ENCODE data around the gene PCDHB14. TPM values are rescaled to one million over a fixed set of nuclear protein-coding genes. Genes with fewer than 3 reads are reported as not detected.
"Not testable (repeated sequence)": the region's sequence is repeated elsewhere in the genome, so short reads cannot be mapped to it uniquely, and the experiment has no call there.

Gene PCDHB14
- polyA plus RNA-seq, result under 1 TPM; 0.67 to 0.88 TPM

GRCh38 chr5:141223112-141223783, at the start of gene PCDHB14:
Gene PCDHB14 (plus strand): TSS chr5:141223343. CDS start chr5:141223506, 163 bp downstream.
- Histone ChIP-seq H3K4me1 (ENCODE audit: control insufficient read depth in 2 of 2, insufficient read depth in 2 of 2, low read length in 1 of 2) (no peaks in the 10 kb centered on the region), H3K27ac (ENCODE audit: low read depth in 2 of 2, low read length in 1 of 2) (no peak within 1 kb of the TSS), H3K9me3 (ENCODE audit: control insufficient read depth in 2 of 2, insufficient read depth in 1 of 2, low read depth in 1 of 2, low read length in 1 of 2) (peaks cover 8 to 19% of the 10 kb centered on the region in 2 donors), H3K27me3 (ENCODE audit: control insufficient read depth in 1 of 2, insufficient read depth in 2 of 2, low read length in 2 of 2) (no peaks in the 10 kb centered on the region), H3K36me3 (ENCODE audit: control insufficient read depth in 2 of 2, insufficient read depth in 2 of 2, low read length in 1 of 2) (no peaks in the 10 kb centered on the region), H3K4me3 (ENCODE audit: low read depth in 1 of 2, low read length in 2 of 2) (peak within 1 kb of the TSS in 1 of 2 donors; percentile 18)
- WGBS, 2 donors, result 25 to 27% methylated on average over 15 of the region's 15 CpGs

- H3K4me1 ChIP-seq (ENCODE audit: control insufficient read depth in 2 of 2, insufficient read depth in 2 of 2, low read length in 1 of 2); H3K27ac ChIP-seq (ENCODE audit: low read depth in 2 of 2, low read length in 1 of 2); H3K36me3 ChIP-seq (ENCODE audit: control insufficient read depth in 2 of 2, insufficient read depth in 2 of 2, low read length in 1 of 2); H3K4me3 ChIP-seq (ENCODE audit: low read depth in 1 of 2, low read length in 2 of 2); H3K27me3 ChIP-seq (ENCODE audit: control insufficient read depth in 1 of 2, insufficient read depth in 2 of 2, low read length in 2 of 2): not testable (repeated sequence)
- WGBS, 2 donors, result 46 to 54% methylated on average over 67 to 79 of the region's 79 CpGs
- peaks cover 11 to 20% of the 10 kb centered on the region in 2 donors for H3K9me3 ChIP-seq (ENCODE audit: control insufficient read depth in 2 of 2, insufficient read depth in 1 of 2, low read depth in 1 of 2, low read length in 1 of 2)
These were observed 48.6 kb upstream of the PCDHB14 start for GRCh38 chr5:141174291-141175104.

GRCh38 chr5:141175933-141176332, 47.2 kb upstream of the PCDHB14 start:
- no peaks in the 10 kb centered on the region for H3K4me1 ChIP-seq (ENCODE audit: control insufficient read depth in 2 of 2, insufficient read depth in 2 of 2, low read length in 1 of 2)
- 47 to 62% methylated on average over 1 of the region's 1 CpG for WGBS, 2 donors
- H3K27ac ChIP-seq (ENCODE audit: low read depth in 2 of 2, low read length in 1 of 2), result no peak overlapping the region
- no peaks in the 10 kb centered on the region for H3K27me3 ChIP-seq (ENCODE audit: control insufficient read depth in 1 of 2, insufficient read depth in 2 of 2, low read length in 2 of 2)
- H3K9me3 ChIP-seq (ENCODE audit: control insufficient read depth in 2 of 2, insufficient read depth in 1 of 2, low read depth in 1 of 2, low read length in 1 of 2), result peaks cover 13 to 24% of the 10 kb centered on the region in 2 donors
- H3K36me3 ChIP-seq (ENCODE audit: control insufficient read depth in 2 of 2, insufficient read depth in 2 of 2, low read length in 1 of 2), result no peaks in the 10 kb centered on the region
- no peak overlapping the region for H3K4me3 ChIP-seq (ENCODE audit: low read depth in 1 of 2, low read length in 2 of 2)

- WGBS, 2 donors, result 28 to 31% methylated on average over 14 to 16 of the region's 18 CpGs
- H3K4me1 ChIP-seq (ENCODE audit: control insufficient read depth in 2 of 2, insufficient read depth in 2 of 2, low read length in 1 of 2); H3K27me3 ChIP-seq (ENCODE audit: control insufficient read depth in 1 of 2, insufficient read depth in 2 of 2, low read length in 2 of 2); H3K36me3 ChIP-seq (ENCODE audit: control insufficient read depth in 2 of 2, insufficient read depth in 2 of 2, low read length in 1 of 2); H3K27ac ChIP-seq (ENCODE audit: low read depth in 2 of 2, low read length in 1 of 2); H3K4me3 ChIP-seq (ENCODE audit: low read depth in 1 of 2, low read length in 2 of 2): not testable (repeated sequence)
- H3K9me3 ChIP-seq (ENCODE audit: control insufficient read depth in 2 of 2, insufficient read depth in 1 of 2, low read depth in 1 of 2, low read length in 1 of 2), result peaks cover 15 to 30% of the 10 kb centered on the region in 2 donors
These were observed 45.5 kb upstream of the PCDHB14 start, which contains the start of gene PCDHB8 for GRCh38 chr5:141177577-141178191. Gene PCDHB8 (plus strand): TSS chr5:141177790. CDS start chr5:141178035, 245 bp downstream.

- H3K4me1 ChIP-seq (ENCODE audit: control insufficient read depth in 2 of 2, insufficient read depth in 2 of 2, low read length in 1 of 2); H3K27ac ChIP-seq (ENCODE audit: low read depth in 2 of 2, low read length in 1 of 2); H3K36me3 ChIP-seq (ENCODE audit: control insufficient read depth in 2 of 2, insufficient read depth in 2 of 2, low read length in 1 of 2); H3K27me3 ChIP-seq (ENCODE audit: control insufficient read depth in 1 of 2, insufficient read depth in 2 of 2, low read length in 2 of 2); H3K4me3 ChIP-seq (ENCODE audit: low read depth in 1 of 2, low read length in 2 of 2): not testable (repeated sequence)
- WGBS, 2 donors, result 45 to 50% methylated on average over 27 to 35 of the region's 39 CpGs
- H3K9me3 ChIP-seq (ENCODE audit: control insufficient read depth in 2 of 2, insufficient read depth in 1 of 2, low read depth in 1 of 2, low read length in 1 of 2), result peaks cover 8 to 26% of the 10 kb centered on the region in 2 donors
These were observed 43.8 kb upstream of the PCDHB14 start for GRCh38 chr5:141179371-141179770.

GRCh38 chr5:141179876-141180275, 43.3 kb upstream of the PCDHB14 start:
- H3K27me3 ChIP-seq (ENCODE audit: control insufficient read depth in 1 of 2, insufficient read depth in 2 of 2, low read length in 2 of 2), result not testable (repeated sequence)

GRCh38 chr5:141180313-141180712, 42.8 kb upstream of the PCDHB14 start:
- WGBS, 2 donors, result 44 to 57% methylated on average over 1 of the region's 1 CpG
- H3K4me1 ChIP-seq (ENCODE audit: control insufficient read depth in 2 of 2, insufficient read depth in 2 of 2, low read length in 1 of 2), result no peaks in the 10 kb centered on the region
- H3K9me3 ChIP-seq (ENCODE audit: control insufficient read depth in 2 of 2, insufficient read depth in 1 of 2, low read depth in 1 of 2, low read length in 1 of 2), result peaks cover 4 to 23% of the 10 kb centered on the region in 2 donors
- H3K27ac ChIP-seq (ENCODE audit: low read depth in 2 of 2, low read length in 1 of 2), result no peak overlapping the region
- H3K27me3 ChIP-seq (ENCODE audit: control insufficient read depth in 1 of 2, insufficient read depth in 2 of 2, low read length in 2 of 2), result no peaks in the 10 kb centered on the region
- H3K36me3 ChIP-seq (ENCODE audit: control insufficient read depth in 2 of 2, insufficient read depth in 2 of 2, low read length in 1 of 2), result no peaks in the 10 kb centered on the region
- H3K4me3 ChIP-seq (ENCODE audit: low read depth in 1 of 2, low read length in 2 of 2), result no peak overlapping the region

More at GRCh38 chr5:141179876-141180275, 43.3 kb upstream of the PCDHB14 start:
- H3K4me1 ChIP-seq (ENCODE audit: control insufficient read depth in 2 of 2, insufficient read depth in 2 of 2, low read length in 1 of 2); H3K27ac ChIP-seq (ENCODE audit: low read depth in 2 of 2, low read length in 1 of 2); H3K36me3 ChIP-seq (ENCODE audit: control insufficient read depth in 2 of 2, insufficient read depth in 2 of 2, low read length in 1 of 2); H3K4me3 ChIP-seq (ENCODE audit: low read depth in 1 of 2, low read length in 2 of 2): not testable (repeated sequence)
- 40 to 41% methylated on average over 20 to 32 of the region's 32 CpGs for WGBS, 2 donors
- peaks cover 4 to 24% of the 10 kb centered on the region in 2 donors for H3K9me3 ChIP-seq (ENCODE audit: control insufficient read depth in 2 of 2, insufficient read depth in 1 of 2, low read depth in 1 of 2, low read length in 1 of 2)

GRCh38 chr5:141182248-141182647, 40.9 kb upstream of the PCDHB14 start, which contains the start of gene PCDHB16:
Gene PCDHB16 (plus strand): TSS chr5:141182387. CDS start chr5:141182560, 173 bp downstream.
- no peaks in the 10 kb centered on the region for H3K27me3 ChIP-seq (ENCODE audit: control insufficient read depth in 1 of 2, insufficient read depth in 2 of 2, low read length in 2 of 2)
- H3K27ac ChIP-seq (ENCODE audit: low read depth in 2 of 2, low read length in 1 of 2), result no peak within 1 kb of the TSS
- H3K9me3 ChIP-seq (ENCODE audit: control insufficient read depth in 2 of 2, insufficient read depth in 1 of 2, low read depth in 1 of 2, low read length in 1 of 2), result peaks cover 4 to 23% of the 10 kb centered on the region in 2 donors
- no peaks in the 10 kb centered on the region for H3K36me3 ChIP-seq (ENCODE audit: control insufficient read depth in 2 of 2, insufficient read depth in 2 of 2, low read length in 1 of 2)
- 17 to 18% methylated on average over 13 of the region's 13 CpGs for WGBS, 2 donors
- H3K4me3 ChIP-seq (ENCODE audit: low read depth in 1 of 2, low read length in 2 of 2), result peak within 1 kb of the TSS in 1 of 2 donors; percentile 27
- no peaks in the 10 kb centered on the region for H3K4me1 ChIP-seq (ENCODE audit: control insufficient read depth in 2 of 2, insufficient read depth in 2 of 2, low read length in 1 of 2)

GRCh38 chr5:141184117-141184855, 38.9 kb upstream of the PCDHB14 start:
- not testable (repeated sequence) for H3K36me3 ChIP-seq (ENCODE audit: control insufficient read depth in 2 of 2, insufficient read depth in 2 of 2, low read length in 1 of 2); H3K4me1 ChIP-seq (ENCODE audit: control insufficient read depth in 2 of 2, insufficient read depth in 2 of 2, low read length in 1 of 2); H3K4me3 ChIP-seq (ENCODE audit: low read depth in 1 of 2, low read length in 2 of 2); H3K27ac ChIP-seq (ENCODE audit: low read depth in 2 of 2, low read length in 1 of 2); H3K27me3 ChIP-seq (ENCODE audit: control insufficient read depth in 1 of 2, insufficient read depth in 2 of 2, low read length in 2 of 2)
- WGBS, 2 donors, result 36 to 40% methylated on average over 18 to 57 of the region's 69 CpGs
- peaks cover 4 to 28% of the 10 kb centered on the region in 2 donors for H3K9me3 ChIP-seq (ENCODE audit: control insufficient read depth in 2 of 2, insufficient read depth in 1 of 2, low read depth in 1 of 2, low read length in 1 of 2)

All from esophagus (tissue), 2 donors.